SK-N-MC (cell line): ENCODE data around the gene AGAP3.

Experiments
- DNase-seq: peaks from one replicate; pipeline ENCODE4 v3.0.0-alpha.2; 2011; ENCODE audit warnings: low read depth, low spot score
- H3K27ac ChIP-seq: fragments of 200-600 bp; sonication (generic); 2 replicates; pipeline ENCODE4 v1.5.1; 2016; ENCODE audit warnings: mixed run types
- H3K36me3 ChIP-seq: fragments of 200-600 bp; sonication (generic); 2 replicates; pipeline ENCODE4 v1.6.1; 2017; ENCODE audit warnings: antibody characterized with exemption, low read length, mixed read lengths; ENCODE audit not compliant: insufficient read depth
- H3K4me3 ChIP-seq: fragments of 200-600 bp; sonication (generic); 2 replicates; pipeline ENCODE4 v1.5.1; 2016
- H3K9ac ChIP-seq: fragments of 200-600 bp; sonication (generic); 2 replicates; pipeline ENCODE4 v1.8.0; 2017; ENCODE audit warnings: mixed run types, mixed read lengths; ENCODE audit not compliant: insufficient read length
- H3K9me3 ChIP-seq: fragments of 200-600 bp; sonication (generic); 2 replicates; pipeline ENCODE4 v1.6.1; 2017; ENCODE audit warnings: low read depth, mild to moderate bottlenecking, antibody characterized with exemption, low read length, moderate library complexity, mixed read lengths
- EZH2 ChIP-seq: fragments of 200-600 bp; sonication (generic); IDR thresholded peaks from one replicate; pipeline ENCODE4 v1.6.1; 2017; ENCODE audit warnings: antibody characterized with exemption
- FOXP2 ChIP-seq: optimal IDR thresholded peaks from 2 replicates; pipeline ENCODE3; 2011; ENCODE audit warnings: mild to moderate bottlenecking, moderate library complexity; ENCODE audit not compliant: insufficient read depth; ENCODE audit errors: extremely low read length, control extremely low read depth
- POLR2AphosphoS5 ChIP-seq: IDR thresholded peaks from 2 replicates; pipeline ENCODE4 v1.6.1; 2012; ENCODE audit warnings: mild to moderate bottlenecking, low read depth, low read length, borderline replicate concordance

AGAP3 gene

GRCh38 chr7:151103973-151104372 is 17.7 kb downstream of the AGAP3 start:
- H3K9ac ChIP-seq = no peak overlapping the region
- no peak for DNase-seq
- H3K4me3 ChIP-seq = no peak overlapping the region
- TF ChIP-seq POLR2AphosphoS5 (no peak), EZH2 (no peak), FOXP2 (no peak)
- H3K36me3 ChIP-seq = 0 out of 2 replicates have a peak, but pooled peaks cover 4% of the 10 kb centered on the region
- no peak overlapping the region for H3K27ac ChIP-seq
- no peaks in the 10 kb centered on the region for H3K9me3 ChIP-seq

GRCh38 chr7:151104411-151105235 is 18.3 kb downstream of the AGAP3 start:
- no peak for DNase-seq
- H3K27ac ChIP-seq = no peak overlapping the region
- TF ChIP-seq EZH2 (no peak), POLR2AphosphoS5 (no peak), FOXP2 (no peak)

GRCh38 chr7:151107882-151108281 is 21.6 kb downstream of the AGAP3 start:
- Histone ChIP-seq H3K27ac (no peak overlapping the region), H3K4me3 (no peak overlapping the region), H3K9me3 (no peaks in the 10 kb centered on the region), H3K36me3 (0 out of 2 replicates have a peak, but pooled peaks cover 4% of the 10 kb centered on the region), H3K9ac (no peak overlapping the region)
- no peak for TF ChIP-seq POLR2AphosphoS5
- no peak for TF ChIP-seq EZH2
- no peak for TF ChIP-seq FOXP2
- DNase-seq = no peak

More at GRCh38 chr7:151104411-151105235, 18.3 kb downstream of the AGAP3 start:
- no peaks in the 10 kb centered on the region for H3K9me3 ChIP-seq
- H3K9ac ChIP-seq = no peak overlapping the region
- no peak overlapping the region for H3K4me3 ChIP-seq
- H3K36me3 ChIP-seq = 0 out of 2 replicates have a peak, but pooled peaks cover 4% of the 10 kb centered on the region

- H3K4me3 ChIP-seq = no peak overlapping the region
- no peak for DNase-seq
- no peaks in the 10 kb centered on the region for H3K9me3 ChIP-seq
- H3K27ac ChIP-seq = no peak overlapping the region
- H3K36me3 ChIP-seq = 0 out of 2 replicates have a peak, but pooled peaks cover 3% of the 10 kb centered on the region
- TF ChIP-seq FOXP2 (no peak), POLR2AphosphoS5 (no peak), EZH2 (no peak)
- H3K9ac ChIP-seq = no peak overlapping the region
These were observed 23.1 kb downstream of the AGAP3 start for GRCh38 chr7:151109094-151110048.

- H3K9ac ChIP-seq = no peak overlapping the region
- H3K27ac ChIP-seq = no peak overlapping the region
- no peak overlapping the region for H3K4me3 ChIP-seq
- H3K36me3 ChIP-seq = no peaks in the 10 kb centered on the region
- no peak for DNase-seq
- TF ChIP-seq FOXP2 (no peak), POLR2AphosphoS5 (no peak), EZH2 (no peak)
- no peaks in the 10 kb centered on the region for H3K9me3 ChIP-seq
These were observed 24.1 kb downstream of the AGAP3 start for GRCh38 chr7:151110236-151110940.

GRCh38 chr7:151110941-151111645 is 24.8 kb downstream of the AGAP3 start:
- DNase-seq = no peak
- Histone ChIP-seq H3K27ac (no peak overlapping the region), H3K9me3 (no peaks in the 10 kb centered on the region), H3K36me3 (no peaks in the 10 kb centered on the region), H3K9ac (no peak overlapping the region), H3K4me3 (no peak overlapping the region)
- TF ChIP-seq EZH2 (no peak), POLR2AphosphoS5 (no peak), FOXP2 (no peak)
